ENCODE data around the gene BSCL2.
A peak's percentile ranks its signal among the peaks of the same experiment; 100 is the strongest.

BSCL2 gene

DNA sequence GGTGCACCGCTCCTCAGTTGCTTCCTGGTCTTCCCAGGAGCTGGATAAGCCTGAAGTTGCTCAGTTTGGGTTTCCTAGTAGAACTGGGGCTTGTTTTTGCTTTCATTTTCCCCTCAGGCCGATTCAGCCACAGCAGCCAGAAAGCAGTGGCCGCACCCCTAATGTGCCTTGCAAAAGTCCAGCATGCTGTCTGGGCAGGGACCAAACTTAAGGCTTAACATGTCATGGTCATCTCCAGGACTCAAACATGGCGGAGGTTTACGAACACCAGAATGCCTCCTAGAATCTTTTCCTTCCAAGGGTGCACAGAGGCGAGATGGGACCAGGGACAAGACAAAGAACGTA is 2.7 kb upstream of the BSCL2 start:
- no peaks in the 10 kb centered on the region for H3K9me3 ChIP-seq
- peaks cover 0 to 40% (median 35%) of the 10 kb centered on the region in 4 donors for H3K4me1 ChIP-seq
- H3K27me3 ChIP-seq: no peaks in the 10 kb centered on the region
- peak overlapping the region; percentile 58 to 64 for H3K4me3 ChIP-seq
- peak in 1 of 2 donors; percentile 64 for DNase-seq
- intact Hi-C loops (cut with DNase I; ENCODE audit: low total_unique reads): no loop called here
- peaks cover 32 to 44% (median 43%) of the 10 kb centered on the region in 3 donors for H3K36me3 ChIP-seq
- peak overlapping the region; percentile 91 to 96 for H3K27ac ChIP-seq
- TF ChIP-seq, protein P1, sequence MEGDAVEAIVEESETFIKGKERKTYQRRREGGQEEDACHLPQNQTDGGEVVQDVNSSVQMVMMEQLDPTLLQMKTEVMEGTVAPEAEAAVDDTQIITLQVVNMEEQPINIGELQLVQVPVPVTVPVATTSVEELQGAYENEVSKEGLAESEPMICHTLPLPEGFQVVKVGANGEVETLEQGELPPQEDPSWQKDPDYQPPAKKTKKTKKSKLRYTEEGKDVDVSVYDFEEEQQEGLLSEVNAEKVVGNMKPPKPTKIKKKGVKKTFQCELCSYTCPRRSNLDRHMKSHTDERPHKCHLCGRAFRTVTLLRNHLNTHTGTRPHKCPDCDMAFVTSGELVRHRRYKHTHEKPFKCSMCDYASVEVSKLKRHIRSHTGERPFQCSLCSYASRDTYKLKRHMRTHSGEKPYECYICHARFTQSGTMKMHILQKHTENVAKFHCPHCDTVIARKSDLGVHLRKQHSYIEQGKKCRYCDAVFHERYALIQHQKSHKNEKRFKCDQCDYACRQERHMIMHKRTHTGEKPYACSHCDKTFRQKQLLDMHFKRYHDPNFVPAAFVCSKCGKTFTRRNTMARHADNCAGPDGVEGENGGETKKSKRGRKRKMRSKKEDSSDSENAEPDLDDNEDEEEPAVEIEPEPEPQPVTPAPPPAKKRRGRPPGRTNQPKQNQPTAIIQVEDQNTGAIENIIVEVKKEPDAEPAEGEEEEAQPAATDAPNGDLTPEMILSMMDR (IDR thresholded peaks at IDR 0.05): no peak

DNA sequence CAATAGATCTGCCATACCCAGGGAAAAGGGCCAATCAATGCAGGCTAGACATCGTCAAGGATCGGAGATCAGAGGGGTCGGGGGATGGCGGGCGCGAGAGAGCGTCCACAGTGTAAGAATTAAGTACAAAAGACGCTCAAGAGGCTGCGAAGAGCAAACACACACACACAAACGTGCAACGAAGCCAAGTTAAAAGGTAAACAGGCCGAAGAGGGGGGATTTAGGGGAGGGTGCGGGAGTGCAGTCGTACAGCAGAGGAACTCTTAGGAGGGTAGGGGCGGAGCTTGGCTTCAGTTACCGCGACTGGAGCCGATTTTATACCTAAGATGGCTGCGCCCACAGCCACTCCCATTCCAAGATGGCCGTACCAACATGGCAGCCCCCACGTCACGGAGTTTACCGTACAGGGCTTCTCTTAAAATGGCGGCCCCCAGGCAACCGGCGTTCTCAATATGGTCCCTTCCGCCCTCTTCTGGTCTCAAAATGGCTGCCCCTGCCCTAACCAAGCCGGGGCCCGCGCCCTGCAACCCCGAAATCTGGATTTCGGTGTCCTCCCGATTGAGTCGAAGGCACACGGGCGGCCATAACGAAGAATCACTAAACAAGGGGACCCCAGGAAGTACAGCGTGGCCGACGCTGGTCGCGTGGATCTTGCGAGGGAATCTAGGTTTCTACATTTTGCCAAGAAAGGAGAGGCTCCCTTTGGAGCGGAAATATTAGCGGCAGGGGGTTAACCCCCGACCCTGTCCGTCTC is 2.2 kb upstream of the BSCL2 start:
- peak; percentile 99 for DNase-seq
- H3K4me1 ChIP-seq: peaks cover 0 to 40% (median 35%) of the 10 kb centered on the region in 4 donors
- H3K36me3 ChIP-seq: peaks cover 26 to 39% (median 37%) of the 10 kb centered on the region in 3 donors
- TF ChIP-seq, protein P1 (IDR thresholded peaks at IDR 0.05): peak in 1 of 2 experiments; percentile 13
- H3K27ac ChIP-seq: peak overlapping the region; percentile 91 to 96
- intact Hi-C loops (cut with DNase I; ENCODE audit: low total_unique reads): loop anchor here (10.0 kb wide), 1 partner anchor 95 kb away; the partner anchor contains the start of genes EML3 and ROM1
- no peaks in the 10 kb centered on the region for H3K9me3 ChIP-seq
- peak overlapping the region; percentile 58 to 64 for H3K4me3 ChIP-seq
- H3K27me3 ChIP-seq: no peaks in the 10 kb centered on the region

DNA sequence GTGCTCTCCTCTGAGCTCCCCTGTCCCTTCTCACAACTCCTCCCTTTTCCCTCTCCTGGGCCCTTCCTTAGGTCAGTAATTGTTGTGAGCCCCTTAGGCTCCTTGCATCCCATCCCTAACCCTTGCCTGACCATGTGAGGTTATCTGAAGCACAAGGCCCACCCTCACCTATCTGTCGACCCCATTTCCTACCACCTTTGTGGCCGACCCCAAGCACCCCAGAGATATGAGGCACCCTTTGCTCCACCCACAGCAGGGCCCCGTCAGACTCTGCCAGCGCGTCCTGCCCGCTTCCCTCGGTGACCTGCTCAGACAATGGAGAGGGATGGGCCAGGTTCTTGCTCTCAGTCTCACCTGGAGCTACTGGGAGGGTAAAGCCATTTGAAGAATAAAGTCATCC is 1.6 kb upstream of the BSCL2 start:
- intact Hi-C loops (cut with DNase I; ENCODE audit: low total_unique reads): loop anchor here (10.0 kb wide), 1 partner anchor 94 kb away; the partner anchor contains the start of genes EML3 and ROM1
- no peaks in the 10 kb centered on the region for H3K27me3 ChIP-seq
- peaks cover 20 to 33% (median 31%) of the 10 kb centered on the region in 3 donors for H3K36me3 ChIP-seq
- H3K9me3 ChIP-seq: no peaks in the 10 kb centered on the region
- H3K4me3 ChIP-seq: peak overlapping the region; percentile 58 to 64
- TF ChIP-seq, protein P1 (IDR thresholded peaks at IDR 0.05): no peak
- DNase-seq: peak in 1 of 2 donors; percentile 72
- peak overlapping the region; percentile 91 to 96 for H3K27ac ChIP-seq
- H3K4me1 ChIP-seq: peaks cover 0 to 40% (median 35%) of the 10 kb centered on the region in 4 donors

DNA sequence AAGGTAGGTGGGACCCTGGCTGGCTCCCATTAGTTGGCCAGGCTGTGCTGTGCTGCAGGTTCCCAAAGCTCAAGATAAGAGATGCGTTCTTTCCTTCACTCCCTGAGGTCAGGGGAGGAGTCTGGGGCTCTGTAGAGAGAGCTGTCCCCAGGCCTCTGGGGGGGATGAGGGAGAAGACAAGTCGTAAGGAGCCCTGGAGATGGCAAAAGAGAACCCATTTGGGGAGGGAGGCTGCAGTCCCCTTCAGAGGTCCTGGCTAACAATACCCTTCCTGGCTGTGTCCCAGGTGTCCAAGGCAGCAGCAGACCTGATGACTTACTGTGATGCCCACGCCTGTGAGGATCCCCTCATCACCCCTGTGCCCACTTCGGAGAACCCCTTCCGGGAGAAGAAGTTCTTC is 1.2 kb upstream of the BSCL2 start:
- Histone ChIP-seq H3K9me3 (no peaks in the 10 kb centered on the region), H3K27ac (peak overlapping the region in 1 of 2 donors; percentile 96), H3K4me3 (peak overlapping the region; percentile 58 to 64), H3K4me1 (peaks cover 0 to 40% (median 35%) of the 10 kb centered on the region in 4 donors), H3K27me3 (no peaks in the 10 kb centered on the region), H3K36me3 (peaks cover 16 to 29% (median 28%) of the 10 kb centered on the region in 3 donors)
- peak in 1 of 2 donors; percentile 61 for DNase-seq
- TF ChIP-seq, protein P1 (IDR thresholded peaks at IDR 0.05): no peak
- intact Hi-C loops (cut with DNase I; ENCODE audit: low total_unique reads): loop anchor here (10.0 kb wide), 1 partner anchor 94 kb away; the partner anchor contains the start of genes EML3 and ROM1

DNA sequence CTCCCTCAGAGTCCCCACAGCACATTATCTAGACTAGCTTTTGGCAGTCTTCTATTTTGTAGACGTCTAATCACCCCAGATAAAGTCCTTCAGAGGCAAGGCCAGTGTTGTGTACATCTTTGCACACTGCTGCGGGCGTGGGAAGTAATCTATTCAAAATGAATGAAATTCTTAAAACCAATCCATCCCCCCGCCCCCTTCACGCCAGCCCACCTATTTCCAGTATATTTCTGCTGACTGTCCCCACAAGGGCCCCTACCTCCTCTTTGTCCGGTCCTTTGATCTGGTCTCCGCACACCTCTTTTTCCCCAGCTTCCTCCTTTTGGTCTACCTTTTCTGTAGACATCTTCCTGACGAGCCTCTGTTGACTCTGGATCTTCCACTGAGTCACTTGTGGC is 375 bp downstream of the BSCL2 start:
- Histone ChIP-seq H3K4me3 (peak overlapping the region; percentile 61 to 71), H3K9me3 (no peaks in the 10 kb centered on the region), H3K27me3 (no peaks in the 10 kb centered on the region), H3K36me3 (peaks cover 9 to 19% (median 16%) of the 10 kb centered on the region in 3 donors), H3K4me1 (peaks cover 0 to 40% (median 35%) of the 10 kb centered on the region in 4 donors), H3K27ac (peak overlapping the region; percentile 68 to 85)
- intact Hi-C loops (cut with DNase I; ENCODE audit: low total_unique reads): loop anchor here (10.0 kb wide), 1 partner anchor 92 kb away; the partner anchor contains the start of genes EML3 and ROM1
- DNase-seq: peak in 1 of 2 donors; percentile 61
- TF ChIP-seq, protein P1 (IDR thresholded peaks at IDR 0.05): no peak

All from tibial artery (tissue), 4 donors.